ENCODE measurements around the gene PLEKHH2. TPM values are rescaled to one million over a fixed set of nuclear protein-coding genes. Genes with fewer than 3 reads are reported as not detected.
"Not testable (repeated sequence)": the region's sequence is repeated elsewhere in the genome, so short reads cannot be mapped to it uniquely, and the experiment has no call there.

The PLEKHH2 gene
- total RNA-seq, 1 donor from 2014 or later: 2.1 TPM

- TF ChIP-seq, protein P1, sequence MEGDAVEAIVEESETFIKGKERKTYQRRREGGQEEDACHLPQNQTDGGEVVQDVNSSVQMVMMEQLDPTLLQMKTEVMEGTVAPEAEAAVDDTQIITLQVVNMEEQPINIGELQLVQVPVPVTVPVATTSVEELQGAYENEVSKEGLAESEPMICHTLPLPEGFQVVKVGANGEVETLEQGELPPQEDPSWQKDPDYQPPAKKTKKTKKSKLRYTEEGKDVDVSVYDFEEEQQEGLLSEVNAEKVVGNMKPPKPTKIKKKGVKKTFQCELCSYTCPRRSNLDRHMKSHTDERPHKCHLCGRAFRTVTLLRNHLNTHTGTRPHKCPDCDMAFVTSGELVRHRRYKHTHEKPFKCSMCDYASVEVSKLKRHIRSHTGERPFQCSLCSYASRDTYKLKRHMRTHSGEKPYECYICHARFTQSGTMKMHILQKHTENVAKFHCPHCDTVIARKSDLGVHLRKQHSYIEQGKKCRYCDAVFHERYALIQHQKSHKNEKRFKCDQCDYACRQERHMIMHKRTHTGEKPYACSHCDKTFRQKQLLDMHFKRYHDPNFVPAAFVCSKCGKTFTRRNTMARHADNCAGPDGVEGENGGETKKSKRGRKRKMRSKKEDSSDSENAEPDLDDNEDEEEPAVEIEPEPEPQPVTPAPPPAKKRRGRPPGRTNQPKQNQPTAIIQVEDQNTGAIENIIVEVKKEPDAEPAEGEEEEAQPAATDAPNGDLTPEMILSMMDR (conservative IDR thresholded peaks at IDR 0.05): no peak
- no peak for DNase-seq (ENCODE audit: low read depth, low spot score)
- H3K27ac Mint-ChIP-seq (ENCODE audit: unreplicated experiment): no peak overlapping the region
- H3K36me3 Mint-ChIP-seq (ENCODE audit: low read depth): no peaks in the 10 kb centered on the region
- H3K4me3 Mint-ChIP-seq: no peak overlapping the region
- peaks cover 13% of the 10 kb centered on the region for H3K4me1 Mint-ChIP-seq
- no peaks in the 10 kb centered on the region for H3K9me3 Mint-ChIP-seq
- H3K27me3 Mint-ChIP-seq (ENCODE audit: low read depth): peaks cover 46% of the 10 kb centered on the region
These were observed 5.3 kb upstream of the PLEKHH2 start for GRCh38 chr2:43631618-43632317.

DNA sequence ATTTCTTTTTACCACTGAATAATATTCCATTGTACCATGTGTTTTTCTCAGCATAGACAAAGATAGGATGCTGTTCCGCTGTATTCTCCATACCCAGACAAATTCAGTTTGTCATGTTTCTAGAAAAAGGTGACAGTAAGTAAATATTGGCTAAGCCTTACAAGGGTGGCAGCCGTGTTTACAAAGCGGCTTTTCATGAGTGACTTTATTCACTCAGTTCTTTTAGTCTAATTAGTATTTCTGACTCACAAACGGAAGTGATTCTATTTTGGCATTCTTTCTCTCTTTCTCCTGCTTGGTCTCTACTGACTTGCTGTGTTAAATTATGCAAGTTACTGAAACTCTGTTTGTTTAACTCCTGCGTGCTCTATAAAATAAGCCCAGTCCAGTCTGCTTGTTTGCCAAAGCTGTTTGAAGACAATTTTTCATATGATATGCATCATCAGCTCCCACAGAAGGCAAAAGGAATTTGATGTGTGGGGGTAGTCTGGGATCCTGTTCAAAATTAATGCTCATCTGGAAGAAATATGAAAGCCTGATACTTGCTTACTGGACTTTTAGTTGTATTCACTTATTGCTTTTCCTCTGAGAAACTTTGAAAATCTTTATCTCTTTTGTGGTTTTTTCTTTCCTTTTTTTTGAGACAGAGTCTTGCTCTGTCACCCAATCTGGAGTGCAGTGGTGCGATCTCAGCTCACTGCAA, 2.3 kb upstream of the PLEKHH2 start:
- Mint-ChIP-seq H3K9me3 (no peaks in the 10 kb centered on the region), H3K4me3 (peak overlapping the region; percentile 2), H3K27ac (ENCODE audit: unreplicated experiment) (no peak overlapping the region), H3K36me3 (ENCODE audit: low read depth) (no peaks in the 10 kb centered on the region), H3K4me1 (peaks cover 21% of the 10 kb centered on the region), H3K27me3 (ENCODE audit: low read depth) (peaks cover 59% of the 10 kb centered on the region)
- TF ChIP-seq, protein P1 (conservative IDR thresholded peaks at IDR 0.05): no peak
- no peak for DNase-seq (ENCODE audit: low read depth, low spot score)

- H3K27me3 Mint-ChIP-seq (ENCODE audit: low read depth): peaks cover 56% of the 10 kb centered on the region
- not testable (repeated sequence) for H3K9me3 Mint-ChIP-seq; H3K36me3 Mint-ChIP-seq (ENCODE audit: low read depth); H3K27ac Mint-ChIP-seq (ENCODE audit: unreplicated experiment); DNase-seq (ENCODE audit: low read depth, low spot score)
- H3K4me1 Mint-ChIP-seq: peaks cover 21% of the 10 kb centered on the region
- H3K4me3 Mint-ChIP-seq: peak overlapping the region; percentile 58
These were observed 907 bp upstream of the PLEKHH2 start for GRCh38 chr2:43636153-43636552.

GRCh38 chr2:43636621-43637020, 439 bp upstream of the PLEKHH2 start:
- H3K4me1 Mint-ChIP-seq: peaks cover 21% of the 10 kb centered on the region
- DNase-seq (ENCODE audit: low read depth, low spot score): no peak
- H3K9me3 Mint-ChIP-seq: no peaks in the 10 kb centered on the region
- H3K27ac Mint-ChIP-seq (ENCODE audit: unreplicated experiment): no peak overlapping the region
- TF ChIP-seq, protein P1 (conservative IDR thresholded peaks at IDR 0.05): no peak
- H3K36me3 Mint-ChIP-seq (ENCODE audit: low read depth): no peaks in the 10 kb centered on the region
- peak overlapping the region; percentile 86 for H3K4me3 Mint-ChIP-seq
- H3K27me3 Mint-ChIP-seq (ENCODE audit: low read depth): peaks cover 51% of the 10 kb centered on the region

DNA sequence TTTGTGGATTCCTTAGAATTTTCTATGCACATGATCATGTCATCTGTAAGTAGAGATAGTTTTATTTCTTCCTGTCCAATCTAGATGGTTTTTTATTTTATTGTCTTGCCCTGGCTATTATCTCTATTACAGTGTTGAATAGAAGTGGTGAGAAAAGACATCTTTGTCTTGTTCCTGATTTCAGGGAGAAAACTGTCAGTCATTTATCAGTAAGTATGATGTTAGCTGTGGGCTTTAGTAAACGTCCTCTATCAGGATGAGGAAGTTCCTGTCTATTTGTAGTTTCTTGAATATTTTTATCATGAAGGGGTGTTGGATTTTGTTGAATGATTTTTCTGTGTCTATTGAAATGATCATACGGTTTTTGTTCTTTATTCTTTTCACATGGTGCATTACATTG, 5.3 kb downstream of the PLEKHH2 start:
- H3K36me3 Mint-ChIP-seq (ENCODE audit: low read depth): no peaks in the 10 kb centered on the region
- no peak overlapping the region for H3K27ac Mint-ChIP-seq (ENCODE audit: unreplicated experiment)
- TF ChIP-seq, protein P1 (conservative IDR thresholded peaks at IDR 0.05): no peak
- peaks cover 13% of the 10 kb centered on the region for H3K27me3 Mint-ChIP-seq (ENCODE audit: low read depth)
- no peaks in the 10 kb centered on the region for H3K9me3 Mint-ChIP-seq
- peaks cover 9% of the 10 kb centered on the region for H3K4me1 Mint-ChIP-seq
- no peak overlapping the region for H3K4me3 Mint-ChIP-seq
- DNase-seq (ENCODE audit: low read depth, low spot score): no peak

DNA sequence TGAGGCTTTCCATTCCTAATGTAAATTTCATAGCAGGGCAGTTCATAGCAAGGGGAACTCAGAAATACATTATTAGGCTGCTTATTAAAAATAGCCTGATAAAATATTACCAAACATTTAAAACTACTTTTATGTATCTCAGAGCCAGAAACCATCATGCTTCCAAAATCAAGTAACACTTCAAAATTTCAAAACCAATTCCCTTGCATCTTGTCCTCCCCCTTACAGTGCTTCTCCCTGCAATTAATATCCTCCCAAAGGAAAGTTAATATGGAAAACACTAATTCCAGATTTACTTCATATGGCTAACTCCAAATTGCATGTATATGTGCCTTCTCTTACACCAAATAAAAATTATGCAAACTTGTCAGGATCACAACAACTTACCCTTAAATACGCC, 6.6 kb downstream of the PLEKHH2 start:
- Mint-ChIP-seq H3K27ac (ENCODE audit: unreplicated experiment) (no peak overlapping the region), H3K4me1 (peaks cover 3% of the 10 kb centered on the region)

More for the DNA sequence above, 6.6 kb downstream of the PLEKHH2 start:
- Mint-ChIP-seq H3K36me3 (ENCODE audit: low read depth) (no peaks in the 10 kb centered on the region), H3K4me3 (no peak overlapping the region), H3K9me3 (no peaks in the 10 kb centered on the region), H3K27me3 (ENCODE audit: low read depth) (peaks cover 5% of the 10 kb centered on the region)
- no peak for DNase-seq (ENCODE audit: low read depth, low spot score)
- TF ChIP-seq, protein P1 (conservative IDR thresholded peaks at IDR 0.05): no peak
